DMS79 treated with DMSO at 0.1 percent for 48 hours (cell line): ENCODE results near the gene PCMT1.
A peak's percentile ranks its signal among the peaks of the same experiment; 100 is the strongest.
"Not testable (repeated sequence)": the region's sequence is repeated elsewhere in the genome, so short reads cannot be mapped to it uniquely, and the experiment has no call there.

Source experiments
- DNase-seq: peaks from one replicate; lab custom pipeline; 2025; lab: John Stamatoyannopoulos, UW

The PCMT1 gene

DNA sequence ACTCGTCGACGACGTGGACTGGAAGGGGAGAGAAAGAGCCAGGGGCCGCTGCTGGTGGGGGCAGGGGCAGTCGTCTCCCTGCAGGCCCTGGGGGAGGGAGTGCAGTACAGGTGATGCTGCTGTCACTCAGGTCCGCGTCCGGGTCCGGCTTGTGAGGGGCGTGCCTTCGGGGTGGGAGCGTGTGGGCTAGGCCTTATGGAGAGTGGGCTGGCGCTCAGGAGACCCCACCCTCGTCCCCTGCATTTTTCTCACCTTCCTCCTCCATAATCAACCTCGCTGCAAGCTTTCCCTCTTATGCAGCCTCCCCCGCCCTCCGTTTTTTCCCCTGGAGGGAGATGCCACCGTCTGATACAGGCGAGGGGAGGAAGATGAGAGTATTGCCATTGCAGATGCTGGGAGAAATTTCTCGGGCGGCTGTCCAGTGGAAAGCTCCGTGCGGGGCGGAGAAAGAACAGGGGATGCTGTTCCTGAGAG, 632 bp downstream of the PCMT1 start:
- peak; percentile 49 for DNase-seq

DNA sequence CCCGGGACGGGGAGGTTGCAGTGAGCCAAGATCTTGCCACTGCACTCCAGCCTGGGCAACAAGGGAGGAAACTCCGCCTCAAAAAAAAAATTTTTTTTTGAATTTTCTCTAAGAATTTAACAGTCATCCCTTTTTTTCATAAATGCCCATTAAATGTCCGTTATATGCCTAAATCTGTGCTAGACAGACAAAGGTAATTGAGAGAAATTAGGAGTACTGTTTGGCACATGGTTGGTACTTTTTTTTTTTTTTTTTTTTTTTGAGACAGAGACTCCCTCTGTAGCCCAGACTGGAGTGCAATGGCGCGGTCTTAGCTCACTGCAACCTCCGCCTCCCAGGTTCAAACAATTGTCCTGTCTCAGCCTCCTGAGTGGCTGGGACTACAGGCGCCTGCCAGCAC, 1.7 kb downstream of the PCMT1 start:
- no peak for DNase-seq

DNA sequence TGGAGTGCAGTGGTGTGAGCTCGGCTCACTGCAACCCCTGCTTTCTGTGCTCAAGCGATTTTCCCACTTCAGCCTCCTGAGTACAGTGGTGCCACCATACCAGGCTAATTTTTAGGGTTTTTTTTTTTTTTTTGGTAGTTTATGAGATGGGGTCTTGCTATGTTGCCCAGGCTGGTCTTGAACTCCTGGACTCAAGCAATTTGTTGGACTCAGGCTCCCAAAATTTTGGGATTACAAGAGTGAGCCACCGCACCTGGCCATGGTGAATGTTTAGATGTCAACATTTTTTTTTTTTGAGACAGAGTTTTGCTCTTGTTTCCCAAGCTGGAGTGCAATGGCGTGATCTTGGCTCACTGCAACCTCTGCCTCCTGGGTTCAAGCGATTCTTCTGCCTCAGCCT, 2.4 kb downstream of the PCMT1 start:
- not testable (repeated sequence) for DNase-seq

DNA sequence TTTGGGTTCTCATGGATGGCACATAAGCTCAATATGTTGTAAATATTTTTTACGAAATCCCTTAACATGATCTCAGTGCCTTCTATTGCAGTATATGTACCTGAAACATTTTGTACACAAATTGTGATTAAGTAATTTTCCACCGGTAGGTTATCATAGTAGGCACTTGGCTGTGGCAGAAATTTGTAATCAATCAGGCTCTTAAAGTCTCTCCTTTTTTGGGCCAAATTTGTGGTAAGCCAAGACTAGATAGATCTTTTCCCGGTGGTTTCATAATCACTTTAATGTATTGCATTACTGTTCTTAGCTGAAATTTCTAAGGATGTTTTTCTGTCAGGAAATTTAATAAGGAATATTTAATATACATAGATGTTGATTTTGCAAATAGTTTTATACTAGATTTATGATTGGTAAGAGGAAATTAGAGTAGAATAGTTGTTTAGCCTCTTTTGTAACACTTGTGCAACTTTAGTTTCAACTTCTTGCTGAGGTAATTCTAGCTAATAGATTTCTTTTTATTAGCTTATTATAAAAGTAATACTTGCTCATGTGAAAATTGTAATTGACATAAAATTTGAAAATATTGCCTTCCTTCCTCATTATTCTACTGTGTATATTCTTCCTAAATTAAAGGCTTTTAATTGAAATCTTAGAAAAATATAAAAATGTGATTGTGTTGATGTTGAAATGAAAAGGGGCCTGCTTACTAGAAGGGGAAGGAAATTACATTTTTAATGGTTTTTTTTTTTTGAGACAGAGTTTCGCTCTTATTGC, 3.2 kb downstream of the PCMT1 start:
- DNase-seq, result no peak

DNA sequence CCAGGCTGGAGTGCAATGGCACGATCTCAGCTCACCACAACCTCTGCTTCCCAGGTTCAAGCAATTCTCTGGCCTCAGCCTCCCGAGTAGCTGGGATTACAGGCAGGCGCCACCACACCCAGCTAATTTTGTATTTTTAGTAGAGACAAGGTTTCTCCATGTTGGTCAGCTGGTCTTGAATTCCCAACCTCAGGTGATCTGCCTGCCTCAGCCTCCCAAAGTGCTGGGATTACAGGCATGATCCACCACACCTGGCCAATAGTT, 3.8 kb downstream of the PCMT1 start:
- DNase-seq, result not testable (repeated sequence)

DNA sequence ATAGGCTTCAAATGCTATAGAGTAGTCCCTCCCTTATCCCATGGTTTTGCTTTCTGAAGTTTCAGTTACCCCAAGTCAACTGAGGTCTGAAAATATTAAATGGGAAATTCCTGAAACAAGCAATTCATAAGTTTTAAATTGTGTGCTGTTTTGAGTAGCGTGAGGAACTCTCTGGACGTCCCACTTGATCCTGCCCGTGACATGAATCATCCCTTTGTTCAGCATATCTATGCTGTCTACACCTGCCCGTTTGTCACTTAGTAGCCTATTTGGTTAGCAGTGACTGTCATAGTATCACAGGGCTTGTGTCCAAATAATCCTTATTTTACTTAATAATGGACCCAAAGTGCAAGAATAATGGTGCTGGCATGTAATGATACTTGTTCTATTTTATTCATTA, 5.0 kb downstream of the PCMT1 start:
- no peak for DNase-seq

DNA sequence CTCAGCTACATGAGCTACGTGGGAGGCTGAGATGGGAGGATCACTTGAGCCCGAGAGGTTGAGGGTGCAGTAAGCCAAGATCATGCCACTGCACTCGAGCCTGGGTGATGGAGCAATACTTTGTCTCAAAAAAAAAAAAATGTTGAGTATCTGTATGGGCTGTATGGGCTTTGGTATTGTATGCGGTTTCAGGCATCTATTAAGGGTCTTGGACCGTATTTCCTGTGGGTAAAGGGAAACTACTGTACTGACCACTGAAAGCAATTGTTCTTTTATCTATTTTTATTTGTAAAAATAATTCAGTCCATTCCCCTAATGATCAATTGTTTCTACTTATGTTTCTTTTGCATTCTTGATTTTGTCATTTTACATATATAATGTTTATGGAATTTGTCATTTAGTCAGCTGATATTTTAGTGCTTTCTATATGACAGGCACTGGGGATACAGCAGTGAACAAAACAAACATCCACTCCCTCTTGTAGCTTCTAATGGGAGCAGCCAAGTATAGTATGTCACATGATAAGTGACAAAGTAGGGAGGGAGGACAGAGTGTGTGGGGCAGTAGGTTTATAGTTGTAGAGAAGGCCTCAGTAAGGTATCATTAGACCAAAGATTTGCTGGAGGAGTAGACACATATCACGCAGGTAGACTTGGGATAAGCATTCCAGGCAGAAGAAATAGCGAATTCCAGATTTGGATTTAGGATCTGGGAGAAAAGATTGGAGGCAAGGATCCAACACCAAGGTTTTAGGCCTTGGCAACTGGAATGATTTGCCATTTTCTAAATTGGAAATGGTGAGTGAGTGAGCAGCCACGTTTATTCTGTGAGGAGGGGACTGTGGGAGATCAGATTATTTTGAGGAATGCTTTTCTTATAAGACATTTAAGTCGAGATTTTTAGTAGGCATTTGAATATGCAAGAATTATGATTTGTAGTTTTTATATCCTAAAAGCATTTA, 6.0 kb downstream of the PCMT1 start:
- DNase-seq, result no peak

DNA sequence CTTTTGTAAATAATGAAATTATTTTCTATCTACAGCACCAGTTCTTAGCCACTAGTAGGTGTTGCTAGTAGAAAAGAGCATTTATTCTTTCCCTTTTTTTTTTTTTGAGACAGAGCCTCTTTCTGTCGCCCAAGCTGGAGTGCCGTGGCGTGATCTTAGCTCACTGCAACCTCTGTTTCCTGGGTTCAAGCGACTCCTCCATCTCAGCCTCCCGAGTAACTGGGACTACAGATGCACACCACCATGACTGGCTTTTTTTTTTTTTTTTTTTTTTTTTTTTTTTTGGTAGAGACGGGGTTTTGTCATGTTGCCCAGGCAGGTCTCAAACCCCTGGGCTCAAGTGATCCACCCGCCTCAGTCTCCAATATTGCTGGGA, 6.7 kb downstream of the PCMT1 start:
- DNase-seq, result no peak

DNA sequence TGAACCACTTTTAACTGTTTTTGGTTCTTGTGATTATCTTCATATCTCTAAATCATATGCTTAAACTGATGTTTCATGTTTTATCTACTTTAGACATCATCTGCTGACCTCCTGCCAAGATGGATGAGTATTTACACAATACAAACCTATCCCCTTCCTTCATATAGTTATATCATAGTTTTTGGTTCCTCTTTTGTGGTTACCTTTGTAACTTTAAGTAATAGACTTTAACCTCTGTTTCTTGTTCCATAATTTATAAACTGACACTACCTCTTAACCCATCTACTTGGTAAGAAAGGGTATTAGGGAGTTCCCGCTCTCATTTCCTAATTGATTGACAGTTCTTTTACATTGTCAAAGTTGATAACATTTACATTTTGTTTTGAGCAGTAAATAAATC, 11.9 kb downstream of the PCMT1 start:
- DNase-seq, result no peak

DNA sequence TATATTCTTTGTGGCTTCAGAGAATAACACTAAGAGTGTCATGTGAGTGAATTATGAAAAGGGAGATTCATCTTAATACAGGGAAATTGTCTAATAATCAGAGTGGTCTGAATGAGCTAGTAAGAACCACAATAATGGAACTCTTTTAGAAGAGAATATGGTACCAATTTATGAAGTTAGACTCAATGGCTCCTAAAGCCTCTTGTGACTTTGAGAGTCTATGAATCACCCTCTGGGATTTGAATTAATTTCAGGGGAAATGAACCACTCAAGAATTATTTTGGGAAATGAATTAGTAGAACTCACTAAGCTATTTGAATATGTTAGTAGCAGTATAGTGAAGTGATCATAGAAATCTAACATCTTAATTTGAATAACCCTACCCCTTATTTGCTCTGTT, 14.3 kb downstream of the PCMT1 start:
- no peak for DNase-seq

DNA sequence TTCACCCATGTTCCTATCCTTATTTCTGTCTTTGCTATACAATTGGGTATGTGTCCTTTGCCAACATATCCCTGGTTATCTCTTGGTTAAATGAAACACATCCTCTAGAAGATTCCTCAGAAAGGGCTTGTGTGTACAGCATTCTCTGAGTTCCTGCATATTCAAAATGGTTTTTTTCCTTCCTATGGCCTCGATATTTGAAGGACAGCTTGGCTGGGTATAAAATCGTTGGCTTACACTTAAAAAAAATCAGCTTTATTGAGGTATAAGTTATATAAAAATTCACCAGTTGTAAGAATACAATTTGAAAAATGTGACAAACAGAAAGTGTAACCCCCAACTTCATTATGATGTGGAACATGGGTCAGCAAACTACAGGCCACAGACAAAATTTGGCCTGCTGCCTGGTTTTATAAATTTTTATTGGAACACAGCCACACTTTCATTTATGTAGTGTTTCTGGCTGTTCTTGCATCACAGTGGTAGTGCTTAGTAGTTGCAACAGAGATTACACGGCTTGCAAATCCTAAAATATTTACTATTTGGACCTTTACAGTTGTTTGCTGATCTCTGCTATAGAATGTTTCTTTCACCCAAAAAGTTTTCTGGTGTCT, 16.7 kb downstream of the PCMT1 start:
- DNase-seq, result no peak

DNA sequence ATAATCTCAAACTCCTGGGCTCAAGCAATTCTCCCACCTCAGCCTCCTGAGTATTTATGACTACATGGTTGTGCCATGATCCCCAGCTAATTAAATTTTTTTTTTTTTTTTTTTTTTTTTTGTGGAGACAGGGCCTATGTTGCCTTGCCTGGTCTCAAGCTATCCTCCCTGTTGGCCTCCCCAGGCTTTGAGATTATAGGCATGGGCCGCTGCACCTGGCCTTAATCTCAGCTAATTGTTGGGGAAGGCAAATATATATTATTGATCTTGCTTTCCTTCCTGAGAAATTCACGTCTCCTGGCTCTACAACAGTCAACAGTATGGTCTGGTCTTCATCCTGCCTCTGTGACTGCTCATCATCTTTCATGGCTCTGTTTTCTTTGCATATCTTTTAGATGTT, 20.1 kb downstream of the PCMT1 start:
- no peak for DNase-seq

DNA sequence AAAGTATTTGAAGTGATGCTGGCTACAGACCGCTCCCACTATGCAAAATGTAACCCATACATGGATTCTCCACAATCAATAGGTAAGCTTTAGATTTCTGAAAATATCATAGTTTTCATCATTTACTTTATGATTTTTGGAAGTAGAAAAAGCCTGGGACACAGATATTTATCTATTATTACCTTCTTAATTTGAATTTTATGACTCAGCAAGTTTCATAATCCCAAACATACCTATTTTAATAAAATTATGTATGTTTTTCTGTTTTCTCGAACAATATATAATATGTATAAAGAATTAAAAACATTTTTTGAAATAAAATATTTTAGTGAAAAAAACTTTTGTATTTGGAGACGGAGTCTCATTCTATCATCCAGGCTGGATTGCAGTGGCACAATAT, 21.6 kb downstream of the PCMT1 start:
- no peak for DNase-seq

DNA sequence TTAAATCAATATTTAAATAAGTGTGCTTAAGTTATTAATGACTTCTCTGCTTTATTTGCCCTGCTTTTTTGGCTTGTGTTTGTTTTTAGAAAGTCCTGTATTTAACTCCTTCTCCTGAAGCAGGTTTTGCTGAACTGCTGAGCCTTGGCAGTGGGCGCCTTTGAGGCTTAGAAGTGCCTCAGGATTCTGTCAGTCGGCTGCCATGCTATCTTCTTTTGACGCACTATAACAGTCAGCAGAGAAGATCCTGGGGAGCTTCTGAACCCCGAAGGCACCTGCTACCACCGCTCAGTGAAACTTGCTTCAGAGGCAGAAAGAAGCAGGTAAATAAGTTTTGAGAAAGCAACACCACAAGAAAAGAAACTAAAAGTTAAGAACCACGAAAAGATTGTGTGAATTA, 22.4 kb downstream of the PCMT1 start:
- no peak for DNase-seq

DNA sequence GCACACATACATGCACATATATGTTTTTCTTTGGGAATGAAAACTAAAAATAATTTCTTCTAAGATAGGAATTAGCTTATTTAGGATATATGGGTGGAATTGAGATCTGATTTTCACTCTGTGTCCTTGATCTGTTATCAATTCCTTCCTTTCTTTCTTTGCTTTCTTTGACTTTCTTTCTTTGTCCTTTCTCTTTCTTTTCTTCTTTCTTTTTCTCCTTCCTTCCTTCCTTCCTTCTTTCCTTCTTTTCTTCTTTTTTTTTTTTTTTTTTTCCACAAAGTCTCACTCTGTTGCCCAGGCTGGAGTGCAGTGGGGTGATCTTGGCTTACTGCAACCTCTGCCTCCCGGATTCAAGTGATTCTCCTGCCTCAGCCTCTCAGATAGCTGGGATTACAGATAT, 28.1 kb downstream of the PCMT1 start:
- no peak for DNase-seq

DNA sequence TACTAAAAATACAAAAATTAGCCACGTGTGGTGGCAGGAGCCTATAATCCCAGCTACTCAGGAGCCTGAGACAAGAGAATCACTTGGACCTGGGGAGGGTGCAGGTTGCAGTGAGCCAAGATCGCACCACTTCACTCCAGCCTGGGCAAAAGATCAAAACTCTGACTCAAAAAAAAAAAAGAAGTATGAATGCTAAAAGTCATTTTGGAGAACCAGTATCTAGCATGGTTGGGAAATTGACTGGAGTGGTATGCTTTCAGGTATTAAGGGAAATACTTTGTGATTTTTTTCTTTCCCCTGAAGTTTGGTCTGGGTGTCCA, 30.1 kb downstream of the PCMT1 start:
- no peak for DNase-seq

DNA sequence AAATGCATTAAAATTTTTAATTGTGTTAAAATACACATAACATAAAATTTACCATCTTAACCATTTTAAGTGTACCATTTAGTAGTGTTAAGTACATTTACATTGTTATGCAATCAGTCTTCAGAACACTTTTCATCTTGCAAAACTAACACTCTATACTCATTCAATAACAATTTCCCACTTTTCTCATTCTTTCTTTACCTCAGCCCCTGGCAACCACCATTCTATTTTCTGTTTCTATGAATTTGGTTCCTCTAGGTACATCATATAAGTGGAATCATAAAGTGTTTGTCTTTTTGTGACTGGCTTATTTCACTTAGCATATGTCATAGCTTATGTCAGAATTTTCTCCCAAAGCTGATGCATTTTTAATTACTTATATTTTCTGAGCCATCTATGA, 32.2 kb downstream of the PCMT1 start:
- no peak for DNase-seq

DNA sequence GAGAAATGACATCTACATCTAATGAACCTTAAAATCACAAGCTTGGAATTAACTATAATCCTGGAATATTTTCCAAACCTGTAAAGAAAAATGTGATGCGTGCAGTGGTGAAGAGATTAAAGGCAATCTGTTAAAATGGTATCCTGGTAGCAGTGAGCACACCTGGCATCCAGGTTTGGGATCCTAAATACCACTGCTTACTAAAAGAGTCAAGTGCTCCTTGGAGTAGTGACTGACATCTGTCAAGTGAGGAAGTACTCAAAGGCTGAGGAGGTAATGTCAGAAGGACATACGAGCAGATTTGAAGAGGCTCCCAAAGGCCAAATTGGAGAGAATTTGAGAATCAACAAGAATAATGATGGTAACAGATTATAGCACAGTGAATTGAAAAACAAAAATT, 32.8 kb downstream of the PCMT1 start:
- no peak for DNase-seq

DNA sequence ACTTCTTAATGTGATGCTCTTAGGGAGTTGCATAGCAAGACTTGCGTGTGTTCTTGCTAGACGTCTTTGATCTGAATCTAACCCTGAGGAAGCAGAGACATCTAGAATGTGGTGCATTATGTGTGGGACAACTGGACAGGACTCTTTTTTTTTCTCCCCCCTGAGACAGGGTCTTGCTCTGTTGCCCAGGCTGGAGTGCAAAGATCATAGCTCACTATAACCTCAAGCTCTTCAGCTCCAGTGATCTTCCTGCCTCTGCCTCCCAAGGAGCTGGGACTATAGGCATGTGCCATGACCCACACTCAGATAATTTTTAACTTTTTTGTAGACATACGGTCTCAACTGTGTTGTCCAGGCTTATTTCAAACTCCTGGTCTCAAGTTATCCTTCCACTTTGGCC, 34.0 kb downstream of the PCMT1 start:
- no peak for DNase-seq

DNA sequence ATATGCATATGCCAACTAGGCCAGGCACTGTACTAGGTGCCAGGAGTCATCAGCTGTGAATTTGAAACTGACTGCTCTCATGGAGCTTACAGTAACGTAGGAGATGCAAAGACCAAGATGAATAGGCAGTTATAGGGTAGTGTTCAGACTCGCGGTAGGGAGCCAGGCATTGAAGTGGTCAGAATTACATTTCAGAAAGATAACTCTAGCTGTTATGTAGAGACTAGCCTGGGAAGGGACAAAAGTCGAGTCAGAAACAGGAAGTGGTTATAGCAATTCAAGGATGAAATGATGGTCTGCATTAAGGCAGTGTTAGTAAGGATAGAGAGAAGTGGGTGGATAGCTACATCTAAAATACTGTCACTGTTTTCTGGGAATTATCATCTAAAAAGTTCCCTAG, 56.6 kb downstream of the PCMT1 start:
- no peak for DNase-seq

DNA sequence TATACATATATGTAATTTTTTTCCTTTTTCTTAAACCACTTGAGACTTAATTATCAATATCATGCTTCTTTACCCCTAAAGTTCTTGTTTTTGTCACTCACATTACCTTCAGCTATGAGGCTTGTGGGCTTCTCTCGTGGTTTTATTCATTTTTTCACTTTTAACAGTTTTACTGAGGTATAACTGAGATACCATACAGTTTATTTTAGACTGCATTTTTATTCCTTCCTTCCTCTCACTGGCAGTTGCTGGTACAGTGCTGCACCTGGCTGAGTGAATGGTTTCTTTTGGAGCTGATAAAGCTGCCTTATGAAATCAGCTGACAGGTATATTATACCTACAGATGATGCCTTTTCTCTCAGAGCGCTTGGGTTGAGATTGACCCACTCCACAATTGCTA, 60.3 kb downstream of the PCMT1 start:
- DNase-seq, result no peak

DNA sequence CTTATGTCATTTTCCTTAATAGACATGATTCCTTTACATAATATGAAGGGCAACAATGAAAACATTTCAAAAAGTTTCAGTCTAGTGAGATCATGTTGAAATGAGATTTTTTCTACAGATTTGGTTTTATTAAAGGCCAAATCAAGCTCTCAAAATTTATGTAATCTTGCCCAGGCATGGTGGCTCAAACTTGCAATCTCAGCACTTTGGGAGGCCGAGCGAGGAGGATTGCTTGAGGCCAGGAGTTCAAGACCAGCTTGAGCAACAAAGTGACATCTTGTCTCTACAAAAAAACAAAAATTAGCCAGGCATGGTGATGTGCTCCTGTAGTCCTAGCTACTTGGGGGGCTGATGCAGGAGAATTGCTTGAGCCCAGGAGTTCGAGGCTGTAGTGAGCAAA, 63.8 kb downstream of the PCMT1 start:
- DNase-seq, result no peak

DNA sequence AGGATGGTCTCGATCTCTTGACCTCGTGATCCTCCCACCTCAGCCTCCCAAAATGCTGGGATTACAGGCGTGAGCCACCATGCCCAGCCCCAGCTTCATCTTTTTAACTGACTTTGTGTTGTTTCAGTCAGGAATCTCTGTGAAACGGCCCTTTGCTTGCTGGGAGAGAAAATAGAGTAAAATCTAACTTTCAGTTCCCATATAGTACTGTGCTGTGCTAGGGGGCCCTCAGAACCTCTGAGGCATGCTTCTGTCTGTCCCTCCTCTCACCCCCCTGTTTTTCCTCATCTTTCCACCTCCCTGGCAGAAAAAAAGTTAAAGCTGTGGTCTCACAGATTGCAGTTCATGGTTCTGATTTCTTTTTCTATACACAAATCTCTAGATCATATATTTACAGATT, 66.2 kb downstream of the PCMT1 start:
- no peak for DNase-seq
